Measurements from ENCODE around the gene OR11A1. TPM values are rescaled to one million over a fixed set of nuclear protein-coding genes. Genes with fewer than 3 reads are reported as not detected.

The OR11A1 gene
- total and polyA plus RNA-seq, 2 donors (not counting 3 experiments of a cell fraction or from before 2014, with no cell fraction given), result not detected

DNA sequence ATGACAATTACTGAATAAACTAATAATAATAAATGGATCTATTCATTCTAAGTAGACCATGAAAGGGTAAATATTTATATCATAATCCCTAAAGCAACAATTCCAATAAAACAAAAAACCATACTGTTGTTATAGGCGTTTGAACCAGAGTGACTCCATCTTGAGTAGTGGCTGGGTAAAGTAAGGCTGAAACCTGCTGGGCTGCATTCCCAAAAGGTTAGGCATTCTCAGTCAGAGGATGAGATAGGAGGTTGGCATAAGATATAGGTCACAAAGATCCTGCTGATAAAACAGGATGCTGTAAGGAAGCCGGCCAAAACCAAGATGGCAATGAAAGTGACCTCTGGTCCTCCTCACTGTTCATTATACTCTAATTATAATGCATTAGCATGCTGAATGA is 8.4 kb upstream of the OR11A1 start:
- intact Hi-C loops (cut with micrococcal nuclease), result no loop called here
- CTCF ChIA-PET, result no interaction called here
- no peaks in the 10 kb centered on the region for H3K9me3 ChIP-seq (replicated peaks; ENCODE audit: control insufficient read depth, insufficient read depth, low read length)
- H3K36me3 ChIP-seq (ENCODE audit: control insufficient read depth in 2 of 2, extremely low read depth in 1 of 2, insufficient read depth in 2 of 2, low read length in 2 of 2), result no peaks in the 10 kb centered on the region
- no peak overlapping the region for H3K9ac ChIP-seq (replicated peaks; ENCODE audit: extremely low read depth, insufficient read depth, low read length)
- H3K4me1 ChIP-seq (ENCODE audit: control insufficient read depth, extremely low read depth, insufficient read depth, low read length), result no peaks in the 10 kb centered on the region
- DNase-seq (ENCODE audit: low read depth, low spot score) (no peak), FAIRE-seq (no peak)
- no peak overlapping the region for H2AFZ ChIP-seq (ENCODE audit: low read depth, low read length)
- no peaks in the 10 kb centered on the region for H3K27me3 ChIP-seq (ENCODE audit: control insufficient read depth in 2 of 2, insufficient read depth in 2 of 2, low read length in 2 of 2)
- H3K9me1 ChIP-seq (replicated peaks; ENCODE audit: control insufficient read depth, extremely low read depth, insufficient read depth, low read length), result no peaks in the 10 kb centered on the region
- H3K27ac ChIP-seq (ENCODE audit: insufficient read depth, low read depth, low read length), result no peak overlapping the region
- dilution Hi-C loops (cut with MboI; ENCODE audit: extremely low pct_ligation_motif_present, low sequenced_read_pairs), result no loop called here
- no peak for TF ChIP-seq JUN (IDR thresholded peaks at IDR 0.05; ENCODE audit: borderline replicate concordance, insufficient read depth, insufficient read length, low read depth)
- TF ChIP-seq, protein P1, sequence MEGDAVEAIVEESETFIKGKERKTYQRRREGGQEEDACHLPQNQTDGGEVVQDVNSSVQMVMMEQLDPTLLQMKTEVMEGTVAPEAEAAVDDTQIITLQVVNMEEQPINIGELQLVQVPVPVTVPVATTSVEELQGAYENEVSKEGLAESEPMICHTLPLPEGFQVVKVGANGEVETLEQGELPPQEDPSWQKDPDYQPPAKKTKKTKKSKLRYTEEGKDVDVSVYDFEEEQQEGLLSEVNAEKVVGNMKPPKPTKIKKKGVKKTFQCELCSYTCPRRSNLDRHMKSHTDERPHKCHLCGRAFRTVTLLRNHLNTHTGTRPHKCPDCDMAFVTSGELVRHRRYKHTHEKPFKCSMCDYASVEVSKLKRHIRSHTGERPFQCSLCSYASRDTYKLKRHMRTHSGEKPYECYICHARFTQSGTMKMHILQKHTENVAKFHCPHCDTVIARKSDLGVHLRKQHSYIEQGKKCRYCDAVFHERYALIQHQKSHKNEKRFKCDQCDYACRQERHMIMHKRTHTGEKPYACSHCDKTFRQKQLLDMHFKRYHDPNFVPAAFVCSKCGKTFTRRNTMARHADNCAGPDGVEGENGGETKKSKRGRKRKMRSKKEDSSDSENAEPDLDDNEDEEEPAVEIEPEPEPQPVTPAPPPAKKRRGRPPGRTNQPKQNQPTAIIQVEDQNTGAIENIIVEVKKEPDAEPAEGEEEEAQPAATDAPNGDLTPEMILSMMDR (IDR thresholded peaks at IDR 0.05; ENCODE audit: extremely low read depth in 1 of 2, insufficient read depth in 1 of 2, low read depth in 1 of 2, low read length in 2 of 2), result no peak
- TF ChIP-seq EZH2 (IDR thresholded peaks at IDR 0.05; ENCODE audit: borderline replicate concordance, low read depth, low read length, severe bottlenecking), result no peak
- TF ChIP-seq MYC (IDR thresholded peaks at IDR 0.05; ENCODE audit: low read depth, low read length), result no peak
- TF ChIP-seq POLR2AphosphoS5 (IDR thresholded peaks at IDR 0.05; ENCODE audit: insufficient read depth, low read depth, low read length), result no peak
- no peak for TF ChIP-seq GATA2 (IDR thresholded peaks at IDR 0.05; ENCODE audit: insufficient read depth, insufficient read length, low read depth, low read length)
- TF ChIP-seq, protein P2, sequence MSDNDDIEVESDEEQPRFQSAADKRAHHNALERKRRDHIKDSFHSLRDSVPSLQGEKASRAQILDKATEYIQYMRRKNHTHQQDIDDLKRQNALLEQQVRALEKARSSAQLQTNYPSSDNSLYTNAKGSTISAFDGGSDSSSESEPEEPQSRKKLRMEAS (IDR thresholded peaks at IDR 0.05; ENCODE audit: insufficient read depth, insufficient read length), result no peak
- no peak for TF ChIP-seq FOS (IDR thresholded peaks at IDR 0.05; ENCODE audit: borderline replicate concordance, insufficient read depth, low read length)
- no peak for TF ChIP-seq POLR2A (IDR thresholded peaks at IDR 0.05; ENCODE audit: low read depth, low read length)
- BruUV-seq (replicated peaks), result no TSS peak
- H3K79me2 ChIP-seq (ENCODE audit: control insufficient read depth, insufficient read depth, low read length), result no peaks in the 10 kb centered on the region
- H4K20me1 ChIP-seq (replicated peaks; ENCODE audit: control insufficient read depth, extremely low read depth, insufficient read depth, low read length), result no peaks in the 10 kb centered on the region
- H3K4me2 ChIP-seq (ENCODE audit: insufficient read depth, low read length), result no peak overlapping the region
- POLR2A ChIA-PET, result no interaction called here
- H3K4me3 ChIP-seq (replicated peaks in 1 of 3; ENCODE audit: insufficient read depth in 1 of 3, low read depth in 1 of 3, low read length in 3 of 3), result no peak overlapping the region

Data from endothelial cell of umbilical vein (primary cell).